ENCODE data around the gene C1R. TPM values are rescaled to one million over a fixed set of nuclear protein-coding genes. Genes with fewer than 3 reads are reported as not detected.

C1R gene
- total RNA-seq, 2 donors from 2014 or later, result 191 to 467 TPM

DNA sequence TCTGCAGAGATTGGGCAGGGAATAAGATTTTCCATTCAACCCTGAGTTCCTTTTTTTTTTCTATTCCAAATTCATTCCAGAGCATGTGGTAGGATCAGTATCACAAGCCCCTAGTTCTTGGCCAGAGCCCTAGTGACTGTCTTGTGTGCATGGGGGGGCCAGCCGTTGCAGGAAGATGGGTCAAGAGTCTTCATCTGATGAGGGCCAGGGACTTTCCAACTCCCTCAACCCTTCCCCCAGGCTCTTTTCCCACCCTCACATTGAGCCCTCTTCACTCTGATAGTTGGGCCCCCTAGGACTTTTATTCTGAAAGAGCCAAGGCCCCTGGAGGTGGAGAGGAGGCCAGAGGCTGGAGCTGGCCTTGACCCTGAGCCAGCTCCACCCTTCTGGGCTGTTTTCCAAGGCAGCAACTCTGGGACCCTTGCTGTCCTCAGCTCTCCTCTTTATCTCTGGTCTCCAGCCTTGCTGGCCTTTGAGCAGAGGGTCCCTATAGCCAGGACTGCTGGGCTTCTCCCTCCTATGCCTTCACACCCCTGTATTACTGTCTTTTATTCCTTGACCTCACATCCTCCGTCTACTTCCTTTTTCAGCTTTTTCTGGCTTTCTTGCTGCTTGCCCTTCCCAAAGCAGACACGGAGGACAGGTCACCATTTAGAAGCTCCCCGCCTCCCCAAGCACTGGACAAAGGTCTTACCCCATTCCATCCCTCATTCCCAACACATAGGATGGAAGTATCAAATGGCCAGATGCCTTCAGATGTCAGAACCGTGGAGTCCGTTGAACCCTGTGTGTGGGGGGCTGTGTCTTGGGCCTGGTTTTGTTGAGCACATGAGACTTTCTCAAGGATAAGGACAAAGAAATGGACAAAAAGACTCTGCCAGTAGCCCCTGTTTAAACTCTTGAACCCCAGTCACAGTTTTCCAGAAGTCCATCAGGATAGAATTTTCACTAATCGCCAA, 30.8 kb upstream of the C1R start:
- H3K4me1 ChIP-seq, result peaks cover 0 to 8% of the 10 kb centered on the region in 2 donors
- no peaks in the 10 kb centered on the region for H3K36me3 ChIP-seq
- H3K27me3 ChIP-seq, result no peaks in the 10 kb centered on the region
- no peak for DNase-seq (ENCODE audit: low spot score)
- H3K4me3 ChIP-seq, result no peak overlapping the region
- H3K27ac ChIP-seq, result no peak overlapping the region
- TF ChIP-seq, protein P1, sequence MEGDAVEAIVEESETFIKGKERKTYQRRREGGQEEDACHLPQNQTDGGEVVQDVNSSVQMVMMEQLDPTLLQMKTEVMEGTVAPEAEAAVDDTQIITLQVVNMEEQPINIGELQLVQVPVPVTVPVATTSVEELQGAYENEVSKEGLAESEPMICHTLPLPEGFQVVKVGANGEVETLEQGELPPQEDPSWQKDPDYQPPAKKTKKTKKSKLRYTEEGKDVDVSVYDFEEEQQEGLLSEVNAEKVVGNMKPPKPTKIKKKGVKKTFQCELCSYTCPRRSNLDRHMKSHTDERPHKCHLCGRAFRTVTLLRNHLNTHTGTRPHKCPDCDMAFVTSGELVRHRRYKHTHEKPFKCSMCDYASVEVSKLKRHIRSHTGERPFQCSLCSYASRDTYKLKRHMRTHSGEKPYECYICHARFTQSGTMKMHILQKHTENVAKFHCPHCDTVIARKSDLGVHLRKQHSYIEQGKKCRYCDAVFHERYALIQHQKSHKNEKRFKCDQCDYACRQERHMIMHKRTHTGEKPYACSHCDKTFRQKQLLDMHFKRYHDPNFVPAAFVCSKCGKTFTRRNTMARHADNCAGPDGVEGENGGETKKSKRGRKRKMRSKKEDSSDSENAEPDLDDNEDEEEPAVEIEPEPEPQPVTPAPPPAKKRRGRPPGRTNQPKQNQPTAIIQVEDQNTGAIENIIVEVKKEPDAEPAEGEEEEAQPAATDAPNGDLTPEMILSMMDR (IDR thresholded peaks at IDR 0.05), result no peak
- H3K9me3 ChIP-seq, result no peaks in the 10 kb centered on the region

DNA sequence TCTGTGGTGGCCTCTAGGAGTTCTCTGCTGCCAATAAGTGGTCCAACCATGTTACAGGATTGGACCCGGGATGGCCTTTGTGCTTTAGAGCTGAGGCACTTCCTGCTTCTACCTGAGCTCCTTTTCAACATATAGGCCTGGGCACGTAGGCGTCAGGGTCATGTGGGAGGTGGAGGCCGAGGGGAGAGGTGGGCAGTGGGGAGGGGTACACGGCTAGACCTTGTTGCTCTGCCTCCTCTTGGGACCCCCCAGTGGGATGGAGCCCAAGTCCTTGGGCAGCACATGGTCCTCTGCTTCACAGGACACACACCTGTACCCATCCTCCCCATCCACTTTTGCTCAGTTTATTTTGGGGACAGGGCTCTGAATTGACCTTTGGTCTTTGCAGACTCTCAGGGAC, 29.1 kb upstream of the C1R start:
- H3K27me3 ChIP-seq, result no peaks in the 10 kb centered on the region
- H3K36me3 ChIP-seq, result no peaks in the 10 kb centered on the region
- no peak for DNase-seq (ENCODE audit: low spot score)
- no peak overlapping the region for H3K4me3 ChIP-seq
- H3K4me1 ChIP-seq, result peaks cover 0 to 8% of the 10 kb centered on the region in 2 donors
- TF ChIP-seq, protein P1 (IDR thresholded peaks at IDR 0.05), result no peak
- H3K9me3 ChIP-seq, result no peaks in the 10 kb centered on the region
- no peak overlapping the region for H3K27ac ChIP-seq

DNA sequence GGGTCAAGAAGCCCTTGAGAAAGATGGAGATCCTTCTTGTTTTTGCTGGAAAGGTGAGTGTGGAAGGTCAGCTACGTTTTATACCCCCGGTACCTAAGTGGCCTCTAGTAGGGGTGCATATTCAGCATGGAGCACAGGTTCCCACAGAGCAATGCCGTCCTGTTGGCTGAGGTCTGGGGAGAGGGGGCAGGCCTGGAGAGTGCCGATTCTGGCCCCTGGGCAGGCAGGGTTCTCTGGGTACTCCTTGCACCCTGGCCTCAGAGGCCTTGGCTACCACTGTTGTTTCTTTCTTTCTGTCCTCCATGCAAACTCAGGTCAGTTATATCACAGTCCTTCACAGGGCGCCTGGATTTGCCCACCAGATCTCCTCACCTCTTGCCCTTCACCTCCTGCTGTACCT, 27.9 kb upstream of the C1R start:
- no peak for DNase-seq (ENCODE audit: low spot score)
- H3K4me3 ChIP-seq, result no peak overlapping the region
- H3K27me3 ChIP-seq, result no peaks in the 10 kb centered on the region
- H3K27ac ChIP-seq, result no peak overlapping the region
- peaks cover 0 to 8% of the 10 kb centered on the region in 2 donors for H3K4me1 ChIP-seq
- H3K9me3 ChIP-seq, result no peaks in the 10 kb centered on the region
- TF ChIP-seq, protein P1 (IDR thresholded peaks at IDR 0.05), result no peak
- no peaks in the 10 kb centered on the region for H3K36me3 ChIP-seq

DNA sequence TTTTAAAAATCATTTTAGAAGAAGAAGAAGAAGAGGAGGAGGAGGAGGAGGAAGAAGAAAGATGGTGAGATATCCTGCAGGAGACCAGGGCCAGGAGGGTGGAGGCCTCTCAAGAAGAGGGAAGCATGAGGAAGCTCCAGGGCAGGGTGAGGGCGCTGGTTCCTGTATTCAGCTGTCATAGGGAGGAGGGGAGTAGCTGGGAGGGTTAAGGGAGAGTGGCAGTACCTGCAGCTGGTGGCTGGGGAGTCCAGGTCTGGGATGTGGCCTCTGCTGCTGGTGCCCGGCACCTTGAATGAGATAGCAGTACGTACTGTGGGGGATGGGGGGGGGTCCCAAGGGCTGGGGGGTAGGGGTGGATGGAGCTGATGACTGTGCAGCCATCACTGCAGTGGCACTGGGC, 26.6 kb upstream of the C1R start:
- no peaks in the 10 kb centered on the region for H3K9me3 ChIP-seq
- no peak for DNase-seq (ENCODE audit: low spot score)
- H3K36me3 ChIP-seq, result no peaks in the 10 kb centered on the region
- no peaks in the 10 kb centered on the region for H3K27me3 ChIP-seq
- H3K4me1 ChIP-seq, result peaks cover 0 to 8% of the 10 kb centered on the region in 2 donors
- TF ChIP-seq, protein P1 (IDR thresholded peaks at IDR 0.05), result no peak
- H3K4me3 ChIP-seq, result no peak overlapping the region
- H3K27ac ChIP-seq, result no peak overlapping the region

DNA sequence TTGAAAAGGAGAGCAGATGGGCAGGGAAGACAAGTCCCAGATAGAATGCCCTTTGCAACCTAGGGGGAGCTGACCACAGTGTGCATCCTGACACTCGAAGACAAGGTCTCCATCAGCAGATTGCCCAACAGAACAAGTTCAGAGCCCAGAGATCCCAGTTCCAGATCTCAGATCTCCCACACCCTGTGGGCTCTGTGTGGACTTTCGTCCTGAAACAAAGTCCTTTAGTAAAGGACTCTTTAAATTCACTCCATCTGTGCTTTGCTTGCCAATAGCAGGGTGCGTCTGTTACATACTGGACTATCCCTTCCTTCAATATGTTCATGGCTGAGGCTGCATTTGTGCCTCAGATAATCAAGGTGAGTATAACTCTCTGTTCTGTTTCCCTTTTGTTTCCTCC, 25.4 kb upstream of the C1R start:
- peaks cover 0 to 11% of the 10 kb centered on the region in 2 donors for H3K4me1 ChIP-seq
- no peak overlapping the region for H3K27ac ChIP-seq
- H3K9me3 ChIP-seq, result no peaks in the 10 kb centered on the region
- H3K36me3 ChIP-seq, result no peaks in the 10 kb centered on the region
- H3K27me3 ChIP-seq, result no peaks in the 10 kb centered on the region
- no peak for DNase-seq (ENCODE audit: low spot score)
- TF ChIP-seq, protein P1 (IDR thresholded peaks at IDR 0.05), result no peak
- no peak overlapping the region for H3K4me3 ChIP-seq

Measured in right atrium auricular region (tissue), 2 donors.